GM12878 (cell line): Measurements from ENCODE around the gene FGB. TPM values are rescaled to one million over a fixed set of nuclear protein-coding genes. Genes with fewer than 3 reads are reported as not detected.

Experiments
- ATAC-seq: fragments of 200-7000 bp; cut with Tn5 transposase; 3 replicates; pipeline ENCODE4 v1.9.1; 2020; ENCODE audit warnings: mild to moderate bottlenecking, moderate library complexity
- BruUV-seq: library from RNA; stranded (reverse); fragments of 400-500 nt; replicated peaks from 2 replicates; lab custom pipeline; 2021; lab: Mats Ljungman, UMichigan
- CTCF ChIA-PET: fragments of 300-600 bp; sonication (Branson Sonifier 250); formaldehyde crosslinking; extraction: SDS; loops from one replicate; lab custom pipeline; 2021; ENCODE audit warnings: inconsistent platforms; lab: Yijun Ruan, JAX
- POLR2A ChIA-PET: fragments of 350-600 bp; formaldehyde crosslinking; extraction: SDS; loops from one replicate; lab custom pipeline; 2021; ENCODE audit warnings: inconsistent platforms; lab: Charles Lee
- RAD21 ChIA-PET: fragments of 300-600 bp; sonication (Branson Sonifier 250); formaldehyde crosslinking; loops from one replicate; lab custom pipeline; 2023; ENCODE audit warnings: antibody characterized with exemption; ENCODE audit not compliant: unreplicated experiment; lab: Charles Lee
- SMC1A ChIA-PET: fragments of 300-600 bp; sonication (Branson Sonifier 250); formaldehyde crosslinking; loops from one replicate; lab custom pipeline; 2023; ENCODE audit not compliant: unreplicated experiment, uncharacterized antibody; lab: Charles Lee
- DNase-seq: peaks from one replicate; pipeline ENCODE4 v3.0.0-alpha.2; 2011; ENCODE audit warnings: low read depth, low spot score
- FAIRE-seq: peaks from 3 replicates; lab custom pipeline; 2011; peaks lifted over from hg19 to GRCh38; lab: Jason Lieb, UNC
- H2AFZ ChIP-seq: 2 replicates; pipeline ENCODE4 v1.6.0; 2011; ENCODE audit warnings: low read depth, low read length, control low read depth; ENCODE audit not compliant: control insufficient read depth
- H3K27ac ChIP-seq: 2 replicates; pipeline ENCODE4 v1.5.1; 2011; ENCODE audit warnings: control low read depth; ENCODE audit not compliant: control insufficient read depth, insufficient read depth
- H3K27me3 ChIP-seq, 2 experiments: replicated peaks in 1 of 2; 2 replicates each; pipeline versions ENCODE4 v1.6.0 to v1.6.1; 2011; ENCODE audit warnings: low read length in 1 of 2; ENCODE audit not compliant: control insufficient read depth in 2 of 2, insufficient read depth in 2 of 2
- H3K36me3 ChIP-seq, 2 experiments: 2 replicates each; pipeline ENCODE4 v1.5.1; 2011; ENCODE audit warnings: low read length in 1 of 2; ENCODE audit not compliant: control insufficient read depth in 2 of 2, insufficient read depth in 2 of 2
- H3K4me1 ChIP-seq: 2 replicates; pipeline ENCODE4 v1.6.1; 2011; ENCODE audit warnings: mild to moderate bottlenecking, low read length, moderate library complexity, mixed read lengths; ENCODE audit not compliant: control insufficient read depth, insufficient read depth
- H3K4me2 ChIP-seq: 2 replicates; pipeline ENCODE4 v1.6.0; 2011; ENCODE audit warnings: control low read depth; ENCODE audit not compliant: control insufficient read depth, insufficient read depth
- H3K4me3 ChIP-seq: fragments of 200-600 bp; sonication (generic); 2 replicates; pipeline ENCODE4 v1.5.1; 2016
- H3K79me2 ChIP-seq: 2 replicates; pipeline ENCODE4 v1.6.0; 2011; ENCODE audit warnings: low read length; ENCODE audit not compliant: control insufficient read depth, insufficient read depth
- H3K9ac ChIP-seq: 2 replicates; pipeline ENCODE4 v1.8.0; 2011; ENCODE audit warnings: low read length, control low read depth, mixed read lengths; ENCODE audit not compliant: control insufficient read depth, insufficient read depth
- H3K9me3 ChIP-seq: replicated peaks from 3 replicates; pipeline ENCODE4 v1.5.1; 2011; ENCODE audit warnings: mild to moderate bottlenecking, low read length; ENCODE audit not compliant: control insufficient read depth, insufficient read depth
- H4K20me1 ChIP-seq: 2 replicates; pipeline ENCODE4 v1.6.0; 2011; ENCODE audit not compliant: control insufficient read depth, insufficient read depth
- BRCA1 ChIP-seq: IDR thresholded peaks from 2 replicates; pipeline ENCODE4 v1.6.1; 2011; ENCODE audit warnings: low read depth, low read length, improper control_type of control experiment
- DPF2 ChIP-seq: fragments of 450-650 bp; IDR thresholded peaks from 2 replicates; pipeline ENCODE4 v1.6.1; 2017; ENCODE audit warnings: mild to moderate bottlenecking
- KAT2A ChIP-seq: conservative IDR thresholded peaks from 2 replicates; pipeline ENCODE4 v1.6.1; 2011; ENCODE audit warnings: low read depth, low read length; ENCODE audit not compliant: control insufficient read depth
- NR2C2 ChIP-seq: IDR thresholded peaks from 2 replicates; pipeline ENCODE4 v1.6.1; 2011; ENCODE audit warnings: borderline replicate concordance, low read depth; ENCODE audit not compliant: control insufficient read depth, insufficient read length
- PAX8 ChIP-seq: fragments of 450-650 bp; IDR thresholded peaks from 2 replicates; pipeline ENCODE4 v1.6.1; 2017; ENCODE audit warnings: mild to moderate bottlenecking, moderate library complexity
- POLR2A ChIP-seq: IDR thresholded peaks from 2 replicates; pipeline ENCODE4 v1.6.1; 2011; ENCODE audit warnings: low read depth, mild to moderate bottlenecking, low read length
- RCOR1 ChIP-seq: conservative IDR thresholded peaks from 2 replicates; pipeline ENCODE4 v1.6.1; 2012; ENCODE audit warnings: low read depth, low read length, improper control_type of control experiment
- REST ChIP-seq: IDR thresholded peaks from 2 replicates; pipeline ENCODE4 v1.6.1; 2012; ENCODE audit warnings: mild to moderate bottlenecking, low read depth, low read length
- SP1 ChIP-seq: IDR thresholded peaks from one replicate; pipeline ENCODE4 v1.6.1; 2011; ENCODE audit warnings: low read depth, low read length
- SPI1 ChIP-seq: IDR thresholded peaks from 2 replicates; pipeline ENCODE4 v1.6.1; 2011; ENCODE audit warnings: low read depth, mild to moderate bottlenecking, low read length, moderate library complexity, borderline replicate concordance; ENCODE audit not compliant: insufficient read depth
- WGBS: methylation state at CpG from one replicate; pipeline ENCODE4 v1.1.6; 2016; ENCODE audit warnings: low lambda C conversion rate; ENCODE audit not compliant: insufficient replicate concordance, insufficient coverage; ENCODE audit errors: missing lambda C conversion rate; 5-methylcytosine and 5-hydroxymethylcytosine counted together
- in situ Hi-C: fragments of 300-500 bp; cut with MboI; formaldehyde crosslinking; loops from 9 replicates; pipeline ENCODE4 v1.14.3; 2018; ENCODE audit warnings: mixed read lengths
- intact Hi-C: fragments of 100-400 bp; cut with micrococcal nuclease; formaldehyde crosslinking; loops from one replicate; pipeline ENCODE4 v1.14.2; 2022; ENCODE audit not compliant: unreplicated experiment
- polyA plus RNA-seq, 11 experiments: library from polyadenylated mRNA; depleted of rRNA in 4 of 11; unstranded in 6 of 11; stranded (reverse) in 5 of 11; fragments of >200 nt; fragmentation: Nextera tagmentation in 4 of 11; fragmentation: Illumina TruSeq in 1 of 11; extraction: Ambion mirVana in 4 of 11; extraction: Trizol in 1 of 11; gene quantifications; 1 replicate in 1 of 11; 2 replicates in 10 of 11; pipeline versions ENCODE4 v1.2.1 to v1.2.3, GENCODE V29; 2011 to 2016; ENCODE audit warnings: inconsistent platforms in 2 of 11, missing spikeins in 2 of 11, low read depth in 1 of 11
- total RNA-seq, 4 experiments: library from RNA; depleted of rRNA in 3 of 4; stranded (reverse); fragments of >200 nt in 3 of 4; fragmentation: Illumina TruSeq in 1 of 4; extraction: Trizol in 1 of 4; gene quantifications; 2 replicates each; pipeline versions ENCODE4 v1.2.1 to v1.2.3, GENCODE V29; 2013 to 2021
- TF ChIP-seq, protein P1 (sequence below): fragments of 450-650 bp; IDR thresholded peaks from 2 replicates; pipeline ENCODE4 v1.6.1; 2016; ENCODE audit warnings: mild to moderate bottlenecking, moderate library complexity, borderline replicate concordance
- TF ChIP-seq, protein P2 (sequence below): fragments of 450-650 bp; IDR thresholded peaks from 2 replicates; pipeline ENCODE4 v1.6.1; 2014; ENCODE audit warnings: mild to moderate bottlenecking
- TF ChIP-seq, protein P3 (sequence below): fragments of 450-650 bp; conservative IDR thresholded peaks from 2 replicates; pipeline ENCODE4 v1.6.1; 2017; ENCODE audit warnings: mild to moderate bottlenecking, moderate library complexity

Gene FGB
- total and polyA plus RNA-seq, 10 of the 15 experiments (the other 5 are each of a cell fraction or from before 2014, with no cell fraction given) = 0.04 to 2.7 TPM; not detected in 8

DNA sequence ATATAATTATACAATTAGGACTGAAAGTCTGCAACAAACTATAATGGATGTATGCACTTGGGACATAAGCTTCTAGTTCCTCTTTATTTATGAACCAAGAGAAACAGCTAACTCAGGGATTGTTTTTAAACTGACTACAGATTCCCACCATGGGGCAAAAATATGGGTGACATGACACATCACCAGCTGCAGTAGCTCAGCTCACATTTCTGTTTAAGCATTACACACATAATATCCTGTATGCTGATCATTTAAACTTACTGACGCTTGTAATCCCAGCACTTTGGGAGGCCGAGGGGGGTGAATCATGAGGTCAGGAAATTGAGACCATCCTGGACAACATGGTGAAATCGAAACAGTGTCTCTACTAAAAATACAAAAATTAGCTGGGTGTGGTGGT is 11.5 kb downstream of the FGB start:
- Histone ChIP-seq H3K27me3 (no peaks in the 10 kb centered on the region), H3K4me3 (no peak overlapping the region), H3K4me1 (no peaks in the 10 kb centered on the region), H3K27ac (no peak overlapping the region), H3K79me2 (no peaks in the 10 kb centered on the region), H3K4me2 (no peak overlapping the region), H3K9ac (no peak overlapping the region), H3K36me3 (no peaks in the 10 kb centered on the region), H3K9me3 (no peaks in the 10 kb centered on the region), H2AFZ (no peak overlapping the region), H4K20me1 (no peaks in the 10 kb centered on the region)
- ChIA-PET RAD21 (no interaction called here), POLR2A (no interaction called here), SMC1A (interaction anchor here (1.0 to 1.8 kb wide), 2 partner anchors 9 to 11 kb away, joined by 3 to 4 read pairs; no protein-coding TSS in a partner anchor), CTCF (interaction anchor here (1.4 to 1.6 kb wide), 2 partner anchors 45 to 48 kb away, joined by 4 to 6 read pairs; no protein-coding TSS in a partner anchor)
- ATAC-seq (no peak), FAIRE-seq (no peak), DNase-seq (no peak)
- intact Hi-C loops = no loop called here
- WGBS = 31% methylated on average over 3 of the region's 3 CpGs
- TF ChIP-seq DPF2 = no peak
- no peak for TF ChIP-seq SPI1
- no peak for TF ChIP-seq RCOR1
- no peak for TF ChIP-seq NR2C2
- TF ChIP-seq, protein P1, sequence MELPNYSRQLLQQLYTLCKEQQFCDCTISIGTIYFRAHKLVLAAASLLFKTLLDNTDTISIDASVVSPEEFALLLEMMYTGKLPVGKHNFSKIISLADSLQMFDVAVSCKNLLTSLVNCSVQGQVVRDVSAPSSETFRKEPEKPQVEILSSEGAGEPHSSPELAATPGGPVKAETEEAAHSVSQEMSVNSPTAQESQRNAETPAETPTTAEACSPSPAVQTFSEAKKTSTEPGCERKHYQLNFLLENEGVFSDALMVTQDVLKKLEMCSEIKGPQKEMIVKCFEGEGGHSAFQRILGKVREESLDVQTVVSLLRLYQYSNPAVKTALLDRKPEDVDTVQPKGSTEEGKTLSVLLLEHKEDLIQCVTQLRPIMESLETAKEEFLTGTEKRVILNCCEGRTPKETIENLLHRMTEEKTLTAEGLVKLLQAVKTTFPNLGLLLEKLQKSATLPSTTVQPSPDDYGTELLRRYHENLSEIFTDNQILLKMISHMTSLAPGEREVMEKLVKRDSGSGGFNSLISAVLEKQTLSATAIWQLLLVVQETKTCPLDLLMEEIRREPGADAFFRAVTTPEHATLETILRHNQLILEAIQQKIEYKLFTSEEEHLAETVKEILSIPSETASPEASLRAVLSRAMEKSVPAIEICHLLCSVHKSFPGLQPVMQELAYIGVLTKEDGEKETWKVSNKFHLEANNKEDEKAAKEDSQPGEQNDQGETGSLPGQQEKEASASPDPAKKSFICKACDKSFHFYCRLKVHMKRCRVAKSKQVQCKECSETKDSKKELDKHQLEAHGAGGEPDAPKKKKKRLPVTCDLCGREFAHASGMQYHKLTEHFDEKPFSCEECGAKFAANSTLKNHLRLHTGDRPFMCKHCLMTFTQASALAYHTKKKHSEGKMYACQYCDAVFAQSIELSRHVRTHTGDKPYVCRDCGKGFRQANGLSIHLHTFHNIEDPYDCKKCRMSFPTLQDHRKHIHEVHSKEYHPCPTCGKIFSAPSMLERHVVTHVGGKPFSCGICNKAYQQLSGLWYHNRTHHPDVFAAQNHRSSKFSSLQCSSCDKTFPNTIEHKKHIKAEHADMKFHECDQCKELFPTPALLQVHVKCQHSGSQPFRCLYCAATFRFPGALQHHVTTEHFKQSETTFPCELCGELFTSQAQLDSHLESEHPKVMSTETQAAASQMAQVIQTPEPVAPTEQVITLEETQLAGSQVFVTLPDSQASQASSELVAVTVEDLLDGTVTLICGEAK = no peak
- TF ChIP-seq, protein P2, sequence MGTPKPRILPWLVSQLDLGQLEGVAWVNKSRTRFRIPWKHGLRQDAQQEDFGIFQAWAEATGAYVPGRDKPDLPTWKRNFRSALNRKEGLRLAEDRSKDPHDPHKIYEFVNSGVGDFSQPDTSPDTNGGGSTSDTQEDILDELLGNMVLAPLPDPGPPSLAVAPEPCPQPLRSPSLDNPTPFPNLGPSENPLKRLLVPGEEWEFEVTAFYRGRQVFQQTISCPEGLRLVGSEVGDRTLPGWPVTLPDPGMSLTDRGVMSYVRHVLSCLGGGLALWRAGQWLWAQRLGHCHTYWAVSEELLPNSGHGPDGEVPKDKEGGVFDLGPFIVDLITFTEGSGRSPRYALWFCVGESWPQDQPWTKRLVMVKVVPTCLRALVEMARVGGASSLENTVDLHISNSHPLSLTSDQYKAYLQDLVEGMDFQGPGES = no peak
- TF ChIP-seq POLR2A = no peak
- no peak for TF ChIP-seq SP1
- no peak for TF ChIP-seq KAT2A
- TF ChIP-seq PAX8 = no peak
- TF ChIP-seq REST = no peak
- no peak for TF ChIP-seq BRCA1
- TF ChIP-seq, protein P3, sequence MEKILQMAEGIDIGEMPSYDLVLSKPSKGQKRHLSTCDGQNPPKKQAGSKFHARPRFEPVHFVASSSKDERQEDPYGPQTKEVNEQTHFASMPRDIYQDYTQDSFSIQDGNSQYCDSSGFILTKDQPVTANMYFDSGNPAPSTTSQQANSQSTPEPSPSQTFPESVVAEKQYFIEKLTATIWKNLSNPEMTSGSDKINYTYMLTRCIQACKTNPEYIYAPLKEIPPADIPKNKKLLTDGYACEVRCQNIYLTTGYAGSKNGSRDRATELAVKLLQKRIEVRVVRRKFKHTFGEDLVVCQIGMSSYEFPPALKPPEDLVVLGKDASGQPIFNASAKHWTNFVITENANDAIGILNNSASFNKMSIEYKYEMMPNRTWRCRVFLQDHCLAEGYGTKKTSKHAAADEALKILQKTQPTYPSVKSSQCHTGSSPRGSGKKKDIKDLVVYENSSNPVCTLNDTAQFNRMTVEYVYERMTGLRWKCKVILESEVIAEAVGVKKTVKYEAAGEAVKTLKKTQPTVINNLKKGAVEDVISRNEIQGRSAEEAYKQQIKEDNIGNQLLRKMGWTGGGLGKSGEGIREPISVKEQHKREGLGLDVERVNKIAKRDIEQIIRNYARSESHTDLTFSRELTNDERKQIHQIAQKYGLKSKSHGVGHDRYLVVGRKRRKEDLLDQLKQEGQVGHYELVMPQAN = no peak
- BruUV-seq = no TSS peak
- in situ Hi-C loops = no loop called here
